ENCODE results near the gene CD247.
"Not testable (repeated sequence)": the region's sequence is repeated elsewhere in the genome, so short reads cannot be mapped to it uniquely, and the experiment has no call there.

The CD247 gene

DNA sequence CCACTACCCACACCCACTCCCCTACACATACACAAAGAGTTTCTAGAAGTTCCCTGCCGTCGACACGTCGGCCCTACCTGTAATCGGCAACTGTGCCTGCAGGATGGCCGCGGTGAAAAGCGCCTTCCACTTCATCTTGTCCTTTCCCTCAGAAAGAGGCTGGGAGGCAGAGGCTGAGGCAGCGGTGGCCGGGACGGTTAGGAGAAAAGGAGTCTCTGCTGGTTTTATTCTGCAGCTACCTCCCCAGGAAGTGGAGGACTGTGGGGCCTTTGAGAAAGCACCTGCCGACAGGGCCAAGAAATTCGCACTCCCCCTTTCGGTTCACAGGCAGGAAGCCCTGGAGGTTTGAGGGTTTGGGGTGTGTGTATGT is at the start of gene CD247:
Gene CD247, minus strand, starts transcription at position 199 of the 370 bp plus-strand sequence. Its CDS starts 64 bp downstream, at position 135.
- Histone ChIP-seq H3K4me1 (ENCODE audit: control insufficient read depth, insufficient read depth, low read length) (no peaks in the 10 kb centered on the region), H3K27me3 (ENCODE audit: control insufficient read depth, insufficient read depth, low read length) (peaks cover 3% of the 10 kb centered on the region; the same call in 1 of the 2 replicates), H3K9ac (ENCODE audit: low read length) (no peak within 1 kb of the TSS), H3K36me3 (ENCODE audit: control insufficient read depth, insufficient read depth, low read length) (no peaks in the 10 kb centered on the region), H3K27ac (ENCODE audit: low read depth, low read length) (no peak within 1 kb of the TSS), H3K4me3 (ENCODE audit: low read depth, low read length) (no peak within 1 kb of the TSS), H3K9me3 (ENCODE audit: control insufficient read depth, insufficient read depth, low read depth, low read length) (no peaks in the 10 kb centered on the region)

DNA sequence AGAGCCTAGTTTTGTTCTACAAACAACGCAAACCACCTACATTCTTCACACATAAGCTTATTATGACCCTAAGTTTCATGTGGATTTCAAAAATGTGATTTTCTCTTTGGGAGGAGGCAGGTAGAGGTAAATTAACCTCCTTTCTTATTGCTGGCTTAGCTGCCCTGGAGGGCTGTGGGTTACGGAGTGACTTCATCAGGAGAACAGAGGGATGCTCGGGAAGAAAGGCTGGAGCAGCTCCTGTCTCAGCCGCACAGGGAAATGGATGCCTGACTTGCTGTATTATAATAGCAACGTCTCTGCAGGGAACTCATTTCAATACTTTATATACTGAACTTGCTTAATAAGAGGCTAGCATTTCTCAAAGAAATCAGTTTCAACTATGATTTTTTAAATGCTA is 49.3 kb upstream of the CD247 start:
- H3K4me3 ChIP-seq (ENCODE audit: low read depth, low read length): no peak overlapping the region
- H3K27me3 ChIP-seq (ENCODE audit: control insufficient read depth, insufficient read depth, low read length): 0 out of 2 replicates have a peak, but pooled peaks cover 2% of the 10 kb centered on the region
- no peaks in the 10 kb centered on the region for H3K36me3 ChIP-seq (ENCODE audit: control insufficient read depth, insufficient read depth, low read length)
- H3K27ac ChIP-seq (ENCODE audit: low read depth, low read length): no peak overlapping the region
- H3K9ac ChIP-seq (ENCODE audit: low read length): no peak overlapping the region
- H3K9me3 ChIP-seq (ENCODE audit: control insufficient read depth, insufficient read depth, low read depth, low read length): no peaks in the 10 kb centered on the region
- no peaks in the 10 kb centered on the region for H3K4me1 ChIP-seq (ENCODE audit: control insufficient read depth, insufficient read depth, low read length)

DNA sequence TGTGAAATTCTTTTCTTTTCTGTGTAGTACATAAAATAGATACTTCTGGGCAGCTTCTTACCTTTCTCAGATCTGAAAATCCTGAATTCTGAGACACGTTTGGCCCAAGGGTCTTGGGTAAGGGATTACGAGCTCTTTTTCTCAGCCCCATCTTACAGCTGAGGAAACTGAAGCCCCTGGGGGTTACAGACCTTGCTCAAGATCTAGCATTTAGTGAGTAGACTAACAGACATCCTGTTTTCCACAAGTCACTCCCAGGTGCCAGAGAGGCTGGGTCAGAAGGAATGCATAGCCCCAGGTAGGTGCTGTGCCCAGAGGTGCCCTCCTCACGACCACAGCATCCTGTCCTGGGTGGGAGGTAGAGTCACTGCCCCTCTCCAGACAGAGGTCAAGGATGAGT is 48.4 kb upstream of the CD247 start:
- Histone ChIP-seq H3K4me1 (ENCODE audit: control insufficient read depth, insufficient read depth, low read length) (no peaks in the 10 kb centered on the region), H3K9ac (ENCODE audit: low read length) (no peak overlapping the region), H3K36me3 (ENCODE audit: control insufficient read depth, insufficient read depth, low read length) (no peaks in the 10 kb centered on the region), H3K27ac (ENCODE audit: low read depth, low read length) (no peak overlapping the region), H3K27me3 (ENCODE audit: control insufficient read depth, insufficient read depth, low read length) (0 out of 2 replicates have a peak, but pooled peaks cover 2% of the 10 kb centered on the region), H3K4me3 (ENCODE audit: low read depth, low read length) (no peak overlapping the region), H3K9me3 (ENCODE audit: control insufficient read depth, insufficient read depth, low read depth, low read length) (no peaks in the 10 kb centered on the region)

- H3K4me1 ChIP-seq (ENCODE audit: control insufficient read depth, insufficient read depth, low read length): no peaks in the 10 kb centered on the region
- H3K9ac ChIP-seq (ENCODE audit: low read length): no peak overlapping the region
- 0 out of 2 replicates have a peak, but pooled peaks cover 2% of the 10 kb centered on the region for H3K27me3 ChIP-seq (ENCODE audit: control insufficient read depth, insufficient read depth, low read length)
- no peaks in the 10 kb centered on the region for H3K9me3 ChIP-seq (ENCODE audit: control insufficient read depth, insufficient read depth, low read depth, low read length)
- no peaks in the 10 kb centered on the region for H3K36me3 ChIP-seq (ENCODE audit: control insufficient read depth, insufficient read depth, low read length)
- no peak overlapping the region for H3K4me3 ChIP-seq (ENCODE audit: low read depth, low read length)
- H3K27ac ChIP-seq (ENCODE audit: low read depth, low read length): no peak overlapping the region
These were observed 47.6 kb upstream of the CD247 start for GRCh38 chr1:167565922-167566321.

GRCh38 chr1:167564612-167565270 is 46.4 kb upstream of the CD247 start:
- no peaks in the 10 kb centered on the region for H3K4me1 ChIP-seq (ENCODE audit: control insufficient read depth, insufficient read depth, low read length)
- H3K4me3 ChIP-seq (ENCODE audit: low read depth, low read length): no peak overlapping the region
- no peak overlapping the region for H3K27ac ChIP-seq (ENCODE audit: low read depth, low read length)
- H3K9ac ChIP-seq (ENCODE audit: low read length): no peak overlapping the region
- no peaks in the 10 kb centered on the region for H3K9me3 ChIP-seq (ENCODE audit: control insufficient read depth, insufficient read depth, low read depth, low read length)
- H3K36me3 ChIP-seq (ENCODE audit: control insufficient read depth, insufficient read depth, low read length): no peaks in the 10 kb centered on the region
- 0 out of 2 replicates have a peak, but pooled peaks cover 2% of the 10 kb centered on the region for H3K27me3 ChIP-seq (ENCODE audit: control insufficient read depth, insufficient read depth, low read length)

- Histone ChIP-seq H3K4me1 (ENCODE audit: control insufficient read depth, insufficient read depth, low read length) (no peaks in the 10 kb centered on the region), H3K27me3 (ENCODE audit: control insufficient read depth, insufficient read depth, low read length) (0 out of 2 replicates have a peak, but pooled peaks cover 2% of the 10 kb centered on the region), H3K4me3 (ENCODE audit: low read depth, low read length) (no peak overlapping the region), H3K27ac (ENCODE audit: low read depth, low read length) (no peak overlapping the region), H3K36me3 (ENCODE audit: control insufficient read depth, insufficient read depth, low read length) (no peaks in the 10 kb centered on the region), H3K9ac (ENCODE audit: low read length) (no peak overlapping the region), H3K9me3 (ENCODE audit: control insufficient read depth, insufficient read depth, low read depth, low read length) (no peaks in the 10 kb centered on the region)
These were observed 45.4 kb upstream of the CD247 start for GRCh38 chr1:167563579-167564246.

- Histone ChIP-seq H3K36me3 (ENCODE audit: control insufficient read depth, insufficient read depth, low read length) (no peaks in the 10 kb centered on the region), H3K9me3 (ENCODE audit: control insufficient read depth, insufficient read depth, low read depth, low read length) (no peaks in the 10 kb centered on the region), H3K4me3 (ENCODE audit: low read depth, low read length) (no peak overlapping the region), H3K4me1 (ENCODE audit: control insufficient read depth, insufficient read depth, low read length) (no peaks in the 10 kb centered on the region), H3K27ac (ENCODE audit: low read depth, low read length) (no peak overlapping the region), H3K27me3 (ENCODE audit: control insufficient read depth, insufficient read depth, low read length) (0 out of 2 replicates have a peak, but pooled peaks cover 2% of the 10 kb centered on the region), H3K9ac (ENCODE audit: low read length) (no peak overlapping the region)
These were observed 44.4 kb upstream of the CD247 start for GRCh38 chr1:167562702-167563101.

- Histone ChIP-seq H3K36me3 (ENCODE audit: control insufficient read depth, insufficient read depth, low read length) (no peaks in the 10 kb centered on the region), H3K9me3 (ENCODE audit: control insufficient read depth, insufficient read depth, low read depth, low read length) (no peaks in the 10 kb centered on the region), H3K27me3 (ENCODE audit: control insufficient read depth, insufficient read depth, low read length) (no peaks in the 10 kb centered on the region), H3K4me1 (ENCODE audit: control insufficient read depth, insufficient read depth, low read length) (no peaks in the 10 kb centered on the region), H3K4me3 (ENCODE audit: low read depth, low read length) (no peak overlapping the region), H3K27ac (ENCODE audit: low read depth, low read length) (no peak overlapping the region), H3K9ac (ENCODE audit: low read length) (no peak overlapping the region)
These were observed 43.4 kb upstream of the CD247 start for GRCh38 chr1:167561753-167562152.

- Histone ChIP-seq H3K27ac (ENCODE audit: low read depth, low read length) (no peak overlapping the region), H3K9me3 (ENCODE audit: control insufficient read depth, insufficient read depth, low read depth, low read length) (no peaks in the 10 kb centered on the region), H3K4me3 (ENCODE audit: low read depth, low read length) (no peak overlapping the region), H3K4me1 (ENCODE audit: control insufficient read depth, insufficient read depth, low read length) (peaks cover 2% of the 10 kb centered on the region; the same call in 1 of the 2 replicates), H3K9ac (ENCODE audit: low read length) (no peak overlapping the region), H3K36me3 (ENCODE audit: control insufficient read depth, insufficient read depth, low read length) (no peaks in the 10 kb centered on the region), H3K27me3 (ENCODE audit: control insufficient read depth, insufficient read depth, low read length) (peaks cover 6% of the 10 kb centered on the region; the same call in 1 of the 2 replicates)
These were observed 37.8 kb upstream of the CD247 start for GRCh38 chr1:167555971-167556714.

GRCh38 chr1:167555072-167555471 is 36.7 kb upstream of the CD247 start:
- not testable (repeated sequence) for H3K4me1 ChIP-seq (ENCODE audit: control insufficient read depth, insufficient read depth, low read length); H3K9ac ChIP-seq (ENCODE audit: low read length); H3K4me3 ChIP-seq (ENCODE audit: low read depth, low read length); H3K27ac ChIP-seq (ENCODE audit: low read depth, low read length); H3K36me3 ChIP-seq (ENCODE audit: control insufficient read depth, insufficient read depth, low read length); H3K9me3 ChIP-seq (ENCODE audit: control insufficient read depth, insufficient read depth, low read depth, low read length); H3K27me3 ChIP-seq (ENCODE audit: control insufficient read depth, insufficient read depth, low read length)

Measured in HUES6 (cell line).